ENCODE results near the gene RPTOR.

RPTOR gene

DNA sequence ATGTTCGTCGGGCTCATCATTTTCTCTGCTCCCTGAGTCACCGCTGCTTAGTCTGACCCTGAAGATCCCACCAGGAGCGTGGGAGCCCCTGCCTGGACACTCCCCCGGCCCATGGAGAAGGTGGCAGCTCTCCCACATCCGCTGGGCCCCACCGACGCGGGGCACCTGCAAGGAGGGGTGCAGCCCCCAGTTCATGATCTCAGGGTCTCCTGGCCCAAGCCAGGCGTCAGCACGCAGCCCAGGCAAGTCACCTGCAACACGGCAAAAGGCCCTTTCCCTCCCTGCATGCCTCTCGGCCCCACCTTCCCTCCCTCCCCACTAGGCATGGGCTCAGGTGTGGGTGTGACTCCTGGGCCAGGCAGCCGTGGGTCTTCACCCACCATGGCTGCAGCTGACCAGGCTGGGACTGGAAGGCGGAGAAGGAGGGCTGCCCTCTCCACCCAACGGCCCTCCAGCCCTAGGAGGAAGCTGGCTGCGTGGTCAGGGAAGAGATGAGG lies 437.3 kb downstream of the RPTOR start:
- H3K36me3 ChIP-seq = no peaks in the 10 kb centered on the region
- no peak for TF ChIP-seq CTCF (IDR thresholded peaks at IDR 0.05; ENCODE audit: low read depth, low read length)
- H3K27me3 ChIP-seq = peaks cover 7% of the 10 kb centered on the region
- no peaks in the 10 kb centered on the region for H3K9me3 ChIP-seq
- no peak for DNase-seq
- no peak overlapping the region for H3K4me3 ChIP-seq (ENCODE audit: low read depth, low read length)
- no peaks in the 10 kb centered on the region for H3K4me1 ChIP-seq

GRCh38 chr17:80982426-80982974 lies 437.9 kb downstream of the RPTOR start:
- H3K27me3 ChIP-seq = peaks cover 7% of the 10 kb centered on the region
- H3K4me1 ChIP-seq = no peaks in the 10 kb centered on the region
- DNase-seq = no peak
- H3K36me3 ChIP-seq = no peaks in the 10 kb centered on the region
- TF ChIP-seq CTCF (IDR thresholded peaks at IDR 0.05; ENCODE audit: low read depth, low read length) = no peak
- no peaks in the 10 kb centered on the region for H3K9me3 ChIP-seq
- H3K4me3 ChIP-seq (ENCODE audit: low read depth, low read length) = no peak overlapping the region

- no peak for TF ChIP-seq CTCF (IDR thresholded peaks at IDR 0.05; ENCODE audit: low read depth, low read length)
- Histone ChIP-seq H3K27me3 (peaks cover 7% of the 10 kb centered on the region), H3K4me3 (ENCODE audit: low read depth, low read length) (no peak overlapping the region), H3K36me3 (no peaks in the 10 kb centered on the region), H3K4me1 (no peaks in the 10 kb centered on the region), H3K9me3 (no peaks in the 10 kb centered on the region)
- no peak for DNase-seq
Observed at GRCh38 chr17:80983545-80983944, 438.9 kb downstream of the RPTOR start.

DNA sequence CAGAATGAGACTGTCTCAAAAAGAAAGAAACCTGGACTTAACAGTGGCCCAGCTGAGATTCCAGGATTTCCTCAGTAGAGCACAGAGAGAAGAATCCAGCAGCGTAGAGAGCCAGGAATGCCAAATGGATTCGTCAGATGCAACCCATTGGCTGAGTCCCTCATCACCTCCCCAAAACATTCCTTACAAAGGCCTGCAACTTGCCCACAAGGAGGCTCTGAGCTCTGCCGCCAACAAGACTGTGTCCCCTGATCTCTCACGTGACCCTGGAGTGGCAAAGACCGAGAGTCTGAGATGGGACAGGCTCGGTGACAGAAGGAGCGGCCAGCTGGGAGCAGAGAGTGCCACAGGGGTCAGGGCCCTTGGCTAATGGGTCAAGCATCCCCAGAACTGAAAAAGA lies 440.1 kb downstream of the RPTOR start:
- Histone ChIP-seq H3K9me3 (no peaks in the 10 kb centered on the region), H3K4me3 (ENCODE audit: low read depth, low read length) (no peak overlapping the region), H3K36me3 (no peaks in the 10 kb centered on the region), H3K4me1 (no peaks in the 10 kb centered on the region), H3K27me3 (peaks cover 11% of the 10 kb centered on the region)
- no peak for DNase-seq
- TF ChIP-seq CTCF (IDR thresholded peaks at IDR 0.05; ENCODE audit: low read depth, low read length) = no peak

DNA sequence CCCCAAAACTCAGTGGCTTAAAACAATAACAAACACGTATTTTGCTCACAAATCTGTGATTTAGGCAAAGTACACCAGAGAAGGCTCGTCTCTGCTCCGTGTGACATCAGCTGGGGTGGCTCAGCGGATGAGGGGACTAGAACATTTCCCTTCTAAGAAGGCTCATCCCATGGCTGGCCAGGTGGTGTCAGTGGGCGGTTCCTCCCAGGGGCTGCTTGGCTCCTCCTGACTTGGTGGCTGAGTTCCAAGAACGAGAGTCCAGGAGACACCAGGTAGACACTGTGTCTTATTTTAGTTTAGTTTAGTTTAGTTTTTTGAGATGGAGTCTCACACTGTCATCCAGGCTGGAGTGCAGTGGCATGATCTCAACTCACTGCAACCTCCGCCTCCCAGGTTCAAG lies 441.4 kb downstream of the RPTOR start:
- TF ChIP-seq CTCF (IDR thresholded peaks at IDR 0.05; ENCODE audit: low read depth, low read length) = no peak
- H3K4me3 ChIP-seq (ENCODE audit: low read depth, low read length) = no peak overlapping the region
- no peaks in the 10 kb centered on the region for H3K9me3 ChIP-seq
- no peak for DNase-seq
- peaks cover 11% of the 10 kb centered on the region for H3K27me3 ChIP-seq
- no peaks in the 10 kb centered on the region for H3K4me1 ChIP-seq
- no peaks in the 10 kb centered on the region for H3K36me3 ChIP-seq

DNA sequence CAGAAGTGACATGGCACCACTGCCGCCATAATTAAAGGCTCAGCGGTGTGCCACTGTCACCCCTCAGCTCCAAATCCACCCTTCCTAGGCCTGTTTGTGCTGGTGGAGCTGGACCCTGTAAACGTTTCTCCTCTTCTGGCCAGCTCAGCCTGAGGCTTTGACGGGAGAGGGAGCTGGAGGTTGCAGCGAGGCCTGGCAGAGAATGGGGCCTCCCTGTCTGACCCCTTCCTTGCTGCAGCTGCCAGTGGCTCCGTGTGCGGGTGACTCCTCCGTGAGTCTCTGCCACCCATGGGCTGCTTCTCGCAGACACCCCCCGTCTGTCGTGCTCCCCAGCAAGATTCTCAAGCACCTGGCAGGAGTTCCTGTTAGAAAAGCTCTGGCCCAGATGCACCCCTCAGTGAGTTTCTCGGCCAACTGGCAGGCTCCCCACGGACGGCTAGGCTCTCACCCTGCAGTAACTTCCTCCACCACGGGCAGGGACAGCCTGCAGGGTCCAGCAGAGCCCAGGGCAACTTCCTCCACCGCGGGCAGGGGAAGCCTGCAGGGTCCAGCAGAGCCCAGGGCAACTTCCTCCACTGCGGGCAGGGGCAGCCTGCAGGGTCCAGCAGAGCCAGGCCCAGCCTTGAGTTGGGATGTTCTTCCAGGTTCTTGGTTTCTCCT lies 442.3 kb downstream of the RPTOR start:
- no peak for TF ChIP-seq CTCF (IDR thresholded peaks at IDR 0.05; ENCODE audit: low read depth, low read length)
- H3K9me3 ChIP-seq = no peaks in the 10 kb centered on the region
- H3K36me3 ChIP-seq = no peaks in the 10 kb centered on the region
- peaks cover 10% of the 10 kb centered on the region for H3K27me3 ChIP-seq
- H3K4me1 ChIP-seq = no peaks in the 10 kb centered on the region
- no peak for DNase-seq
- no peak overlapping the region for H3K4me3 ChIP-seq (ENCODE audit: low read depth, low read length)

Measured in BE2C (cell line).